Neural cell (in vitro differentiated cells): Measurements from ENCODE around the gene BCAS4. TPM values are rescaled to one million over a fixed set of nuclear protein-coding genes. Genes with fewer than 3 reads are reported as not detected.

Experiments used
- H2AFZ ChIP-seq: fragments of 200-600, 300-800 bp; sonication (generic), shearing (Covaris generic); 2 replicates; pipeline ENCODE4 v1.6.0; 2014; ENCODE audit warnings: low read depth, mild to moderate bottlenecking, antibody characterized with exemption, low read length, moderate library complexity
- H3F3A ChIP-seq: fragments of 200-600 bp; shearing (Covaris generic); 2 replicates; pipeline ENCODE4 v1.6.1; 2016; ENCODE audit warnings: mild to moderate bottlenecking, moderate library complexity, mixed read lengths, antibody characterized with exemption, low read length; ENCODE audit not compliant: insufficient read depth, poor library complexity, severe bottlenecking
- H3K27ac ChIP-seq: fragments of 200-600, 300-800 bp; sonication (generic), shearing (Covaris generic); 2 replicates; pipeline ENCODE4 v1.5.1; 2014; ENCODE audit warnings: mild to moderate bottlenecking, low read length, moderate library complexity
- H3K27me3 ChIP-seq: fragments of 300-800, 200-600 bp; sonication (generic), shearing (Covaris generic); 2 replicates; pipeline ENCODE4 v1.6.0; 2014; ENCODE audit warnings: mild to moderate bottlenecking, low read depth, low read length, moderate library complexity; ENCODE audit not compliant: insufficient read depth
- H3K36me3 ChIP-seq: fragments of 300-800, 200-600 bp; sonication (generic), shearing (Covaris generic); 2 replicates; pipeline ENCODE4 v1.5.1; 2014; ENCODE audit warnings: mild to moderate bottlenecking, antibody characterized with exemption, low read length, moderate library complexity; ENCODE audit not compliant: insufficient read depth
- H3K4me2 ChIP-seq: fragments of 300-800, 200-600 bp; sonication (generic), shearing (Covaris generic); 2 replicates; pipeline ENCODE4 v1.6.0; 2014; ENCODE audit warnings: mild to moderate bottlenecking, low read length
- H3K4me3 ChIP-seq: fragments of 300-800, 200-600 bp; sonication (generic), shearing (Covaris generic); 2 replicates; pipeline ENCODE4 v1.5.1; 2014; ENCODE audit warnings: mild to moderate bottlenecking, low read length, moderate library complexity
- H3K79me2 ChIP-seq: fragments of 200-600 bp; shearing (Covaris generic); replicated peaks from 2 replicates; pipeline ENCODE4 v1.6.0; 2014; ENCODE audit warnings: mild to moderate bottlenecking, low read length, moderate library complexity; ENCODE audit not compliant: insufficient read depth
- H3K9ac ChIP-seq: fragments of 300-800, 200-600 bp; sonication (generic), shearing (Covaris generic); 2 replicates; pipeline ENCODE4 v1.6.1; 2016; ENCODE audit warnings: mild to moderate bottlenecking, low read length, mixed read lengths
- H3K9me2 ChIP-seq: fragments of 200-600 bp; shearing (Covaris generic); 2 replicates; pipeline ENCODE4 v1.6.1; 2016; ENCODE audit warnings: mild to moderate bottlenecking, low read length, mixed read lengths; ENCODE audit not compliant: insufficient read depth
- H3K9me3 ChIP-seq: fragments of 200-600, 300-800 bp; sonication (generic), shearing (Covaris generic); 2 replicates; pipeline ENCODE4 v1.6.1; 2016; ENCODE audit warnings: mild to moderate bottlenecking, mixed run types, low read length, moderate library complexity, mixed read lengths
- H4K20me1 ChIP-seq: fragments of 200-600 bp; shearing (Covaris generic); 2 replicates; pipeline ENCODE4 v1.6.1; 2016; ENCODE audit warnings: mild to moderate bottlenecking, mixed run types; ENCODE audit not compliant: insufficient read depth
- EP300 ChIP-seq: fragments of 450-650 bp; conservative IDR thresholded peaks from 2 replicates; pipeline ENCODE4 v1.6.1; 2014; ENCODE audit warnings: antibody characterized with exemption, mild to moderate bottlenecking, moderate library complexity; ENCODE audit not compliant: poor library complexity, severe bottlenecking
- EZH2 ChIP-seq: fragments of 200-600, 300-800 bp; shearing (Covaris generic), sonication (generic); IDR thresholded peaks from 2 replicates; pipeline ENCODE4 v1.6.1; 2014; ENCODE audit warnings: antibody characterized with exemption, low read length, borderline replicate concordance, mild to moderate bottlenecking; ENCODE audit not compliant: insufficient read depth, poor library complexity, severe bottlenecking
- MXI1 ChIP-seq: fragments of 450-650 bp; conservative IDR thresholded peaks from 2 replicates; pipeline ENCODE4 v1.6.1; 2014; ENCODE audit warnings: antibody characterized with exemption, mild to moderate bottlenecking; ENCODE audit not compliant: poor library complexity, severe bottlenecking
- POLR2AphosphoS5 ChIP-seq: IDR thresholded peaks from 2 replicates; pipeline ENCODE4 v1.6.1; 2012
- RAD21 ChIP-seq: fragments of 450-650 bp; conservative IDR thresholded peaks from 2 replicates; pipeline ENCODE4 v1.6.1; 2014; ENCODE audit warnings: antibody characterized with exemption, mild to moderate bottlenecking, moderate library complexity
- SMC3 ChIP-seq: fragments of 450-650 bp; conservative IDR thresholded peaks from 2 replicates; pipeline ENCODE4 v1.6.1; 2014; ENCODE audit warnings: antibody characterized with exemption, mild to moderate bottlenecking, moderate library complexity; ENCODE audit not compliant: poor library complexity
- TAF1 ChIP-seq: IDR thresholded peaks from 2 replicates; pipeline ENCODE4 v1.6.1; 2012; ENCODE audit warnings: low read depth
- polyA plus RNA-seq: library from polyadenylated mRNA; depleted of rRNA; stranded (reverse); fragments of >200 nt; gene quantifications from 2 replicates; pipeline ENCODE4 v1.2.3, GENCODE V29; 2014
- TF ChIP-seq, protein P1 (sequence below): fragments of 450-650 bp; IDR thresholded peaks from 2 replicates; pipeline ENCODE4 v1.5.1; 2014; ENCODE audit warnings: antibody characterized with exemption, mild to moderate bottlenecking, moderate library complexity; ENCODE audit not compliant: poor library complexity, severe bottlenecking
- TF ChIP-seq, protein P2 (sequence below): IDR thresholded peaks from 2 replicates; pipeline ENCODE4 v1.6.1; 2012; ENCODE audit warnings: borderline replicate concordance

The BCAS4 gene
- polyA plus RNA-seq, 1 donor from 2014 or later: 24.6 TPM

- H3K4me3 ChIP-seq: no peak overlapping the region
- H3K27ac ChIP-seq: no peak overlapping the region
- H3K79me2 ChIP-seq: peaks cover 94% of the 10 kb centered on the region
- H2AFZ ChIP-seq: no peak overlapping the region
- no peaks in the 10 kb centered on the region for H3K9me2 ChIP-seq
- H3K9ac ChIP-seq: no peak overlapping the region
- H3K27me3 ChIP-seq: no peaks in the 10 kb centered on the region
- H3K9me3 ChIP-seq: no peaks in the 10 kb centered on the region
- H4K20me1 ChIP-seq: peaks cover 50% of the 10 kb centered on the region
- peaks cover 14% of the 10 kb centered on the region for H3K36me3 ChIP-seq
- H3F3A ChIP-seq: no peaks in the 10 kb centered on the region
- no peak overlapping the region for H3K4me2 ChIP-seq
- TF ChIP-seq TAF1 (no peak), EP300 (no peak), EZH2 (no peak), SMC3 (no peak), RAD21 (no peak), POLR2AphosphoS5 (no peak), MXI1 (no peak)
- TF ChIP-seq, protein P1, sequence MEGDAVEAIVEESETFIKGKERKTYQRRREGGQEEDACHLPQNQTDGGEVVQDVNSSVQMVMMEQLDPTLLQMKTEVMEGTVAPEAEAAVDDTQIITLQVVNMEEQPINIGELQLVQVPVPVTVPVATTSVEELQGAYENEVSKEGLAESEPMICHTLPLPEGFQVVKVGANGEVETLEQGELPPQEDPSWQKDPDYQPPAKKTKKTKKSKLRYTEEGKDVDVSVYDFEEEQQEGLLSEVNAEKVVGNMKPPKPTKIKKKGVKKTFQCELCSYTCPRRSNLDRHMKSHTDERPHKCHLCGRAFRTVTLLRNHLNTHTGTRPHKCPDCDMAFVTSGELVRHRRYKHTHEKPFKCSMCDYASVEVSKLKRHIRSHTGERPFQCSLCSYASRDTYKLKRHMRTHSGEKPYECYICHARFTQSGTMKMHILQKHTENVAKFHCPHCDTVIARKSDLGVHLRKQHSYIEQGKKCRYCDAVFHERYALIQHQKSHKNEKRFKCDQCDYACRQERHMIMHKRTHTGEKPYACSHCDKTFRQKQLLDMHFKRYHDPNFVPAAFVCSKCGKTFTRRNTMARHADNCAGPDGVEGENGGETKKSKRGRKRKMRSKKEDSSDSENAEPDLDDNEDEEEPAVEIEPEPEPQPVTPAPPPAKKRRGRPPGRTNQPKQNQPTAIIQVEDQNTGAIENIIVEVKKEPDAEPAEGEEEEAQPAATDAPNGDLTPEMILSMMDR: no peak
- TF ChIP-seq, protein P2, sequence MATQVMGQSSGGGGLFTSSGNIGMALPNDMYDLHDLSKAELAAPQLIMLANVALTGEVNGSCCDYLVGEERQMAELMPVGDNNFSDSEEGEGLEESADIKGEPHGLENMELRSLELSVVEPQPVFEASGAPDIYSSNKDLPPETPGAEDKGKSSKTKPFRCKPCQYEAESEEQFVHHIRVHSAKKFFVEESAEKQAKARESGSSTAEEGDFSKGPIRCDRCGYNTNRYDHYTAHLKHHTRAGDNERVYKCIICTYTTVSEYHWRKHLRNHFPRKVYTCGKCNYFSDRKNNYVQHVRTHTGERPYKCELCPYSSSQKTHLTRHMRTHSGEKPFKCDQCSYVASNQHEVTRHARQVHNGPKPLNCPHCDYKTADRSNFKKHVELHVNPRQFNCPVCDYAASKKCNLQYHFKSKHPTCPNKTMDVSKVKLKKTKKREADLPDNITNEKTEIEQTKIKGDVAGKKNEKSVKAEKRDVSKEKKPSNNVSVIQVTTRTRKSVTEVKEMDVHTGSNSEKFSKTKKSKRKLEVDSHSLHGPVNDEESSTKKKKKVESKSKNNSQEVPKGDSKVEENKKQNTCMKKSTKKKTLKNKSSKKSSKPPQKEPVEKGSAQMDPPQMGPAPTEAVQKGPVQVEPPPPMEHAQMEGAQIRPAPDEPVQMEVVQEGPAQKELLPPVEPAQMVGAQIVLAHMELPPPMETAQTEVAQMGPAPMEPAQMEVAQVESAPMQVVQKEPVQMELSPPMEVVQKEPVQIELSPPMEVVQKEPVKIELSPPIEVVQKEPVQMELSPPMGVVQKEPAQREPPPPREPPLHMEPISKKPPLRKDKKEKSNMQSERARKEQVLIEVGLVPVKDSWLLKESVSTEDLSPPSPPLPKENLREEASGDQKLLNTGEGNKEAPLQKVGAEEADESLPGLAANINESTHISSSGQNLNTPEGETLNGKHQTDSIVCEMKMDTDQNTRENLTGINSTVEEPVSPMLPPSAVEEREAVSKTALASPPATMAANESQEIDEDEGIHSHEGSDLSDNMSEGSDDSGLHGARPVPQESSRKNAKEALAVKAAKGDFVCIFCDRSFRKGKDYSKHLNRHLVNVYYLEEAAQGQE: no peak
Measured at GRCh38 chr20:50903353-50904051, 108.6 kb downstream of the BCAS4 start.

DNA sequence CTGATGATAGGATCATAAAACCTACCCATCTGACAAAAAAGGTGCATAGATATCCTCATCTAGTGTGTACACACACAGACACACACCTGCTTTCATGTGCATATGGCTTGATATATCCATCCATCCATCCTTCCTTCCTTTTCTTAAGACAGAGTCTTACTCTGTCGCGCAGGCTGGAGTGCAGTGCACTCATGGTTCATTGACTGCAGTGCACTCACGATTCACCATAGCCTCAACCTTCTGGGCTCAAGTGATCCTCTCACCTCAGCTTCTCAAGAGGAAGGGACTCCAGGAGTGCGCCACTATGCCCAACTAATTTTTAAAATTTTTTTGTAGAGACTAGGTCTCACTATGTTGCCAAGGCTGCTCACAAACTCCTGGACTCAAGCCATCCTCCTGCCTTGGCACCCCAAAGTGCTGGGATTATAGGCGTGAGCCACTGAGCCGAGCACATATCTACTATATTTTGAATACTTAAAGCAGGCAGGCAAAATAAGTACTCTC is 109.3 kb downstream of the BCAS4 start:
- H2AFZ ChIP-seq: no peak overlapping the region
- no peak overlapping the region for H3K27ac ChIP-seq
- H3K79me2 ChIP-seq: peaks cover 94% of the 10 kb centered on the region
- H3K27me3 ChIP-seq: no peaks in the 10 kb centered on the region
- H3K4me3 ChIP-seq: no peak overlapping the region
- TF ChIP-seq MXI1: no peak
- no peak for TF ChIP-seq EP300
- TF ChIP-seq TAF1: no peak
- TF ChIP-seq, protein P2: no peak
- TF ChIP-seq RAD21: no peak
- no peak for TF ChIP-seq EZH2
- no peak for TF ChIP-seq POLR2AphosphoS5
- no peak for TF ChIP-seq SMC3
- TF ChIP-seq, protein P1: no peak
- H3K9ac ChIP-seq: no peak overlapping the region
- H3K9me2 ChIP-seq: no peaks in the 10 kb centered on the region
- peaks cover 14% of the 10 kb centered on the region for H3K36me3 ChIP-seq
- H4K20me1 ChIP-seq: peaks cover 47% of the 10 kb centered on the region
- H3F3A ChIP-seq: no peaks in the 10 kb centered on the region
- no peaks in the 10 kb centered on the region for H3K9me3 ChIP-seq
- no peak overlapping the region for H3K4me2 ChIP-seq
